Amniotic epithelial cell (primary cell): ENCODE results near the gene CACTIN.
"Not testable (repeated sequence)": the region's sequence is repeated elsewhere in the genome, so short reads cannot be mapped to it uniquely, and the experiment has no call there.

Experiments used
- DNase-seq: peaks from one replicate; pipeline ENCODE4 v3.0.0-alpha.2; 2010; ENCODE audit warnings: low read depth

The CACTIN gene

DNA sequence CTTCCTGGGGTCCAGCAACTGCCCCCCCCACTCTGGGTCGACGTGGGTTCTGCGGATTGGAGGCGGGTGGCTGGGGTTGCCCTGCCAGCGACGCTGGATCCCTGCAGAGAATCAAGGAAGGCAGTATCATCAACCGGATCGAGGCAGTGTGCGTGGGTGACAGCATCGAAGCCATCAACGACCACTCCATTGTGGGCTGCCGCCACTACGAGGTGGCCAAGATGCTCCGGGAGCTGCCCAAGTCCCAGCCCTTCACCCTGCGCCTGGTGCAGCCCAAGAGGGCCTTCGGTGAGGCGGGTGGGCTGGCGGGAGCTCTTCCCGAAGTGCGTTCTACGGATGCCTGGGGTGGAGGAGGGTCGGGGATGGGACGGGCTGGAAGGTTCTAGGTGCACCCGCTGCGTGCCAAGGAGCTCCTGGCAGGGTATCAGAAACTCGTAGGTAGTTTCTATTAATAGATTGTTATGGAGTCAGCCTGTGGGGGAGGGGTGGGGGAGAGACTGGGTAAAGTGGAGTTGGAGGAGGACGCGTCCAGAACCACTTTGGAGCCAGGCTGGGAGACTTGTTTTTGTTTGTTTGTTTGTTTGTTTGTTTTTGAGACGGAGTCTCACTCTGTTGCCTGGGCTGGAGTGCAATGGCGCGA is 39.8 kb downstream of the CACTIN start:
- DNase-seq = no peak

DNA sequence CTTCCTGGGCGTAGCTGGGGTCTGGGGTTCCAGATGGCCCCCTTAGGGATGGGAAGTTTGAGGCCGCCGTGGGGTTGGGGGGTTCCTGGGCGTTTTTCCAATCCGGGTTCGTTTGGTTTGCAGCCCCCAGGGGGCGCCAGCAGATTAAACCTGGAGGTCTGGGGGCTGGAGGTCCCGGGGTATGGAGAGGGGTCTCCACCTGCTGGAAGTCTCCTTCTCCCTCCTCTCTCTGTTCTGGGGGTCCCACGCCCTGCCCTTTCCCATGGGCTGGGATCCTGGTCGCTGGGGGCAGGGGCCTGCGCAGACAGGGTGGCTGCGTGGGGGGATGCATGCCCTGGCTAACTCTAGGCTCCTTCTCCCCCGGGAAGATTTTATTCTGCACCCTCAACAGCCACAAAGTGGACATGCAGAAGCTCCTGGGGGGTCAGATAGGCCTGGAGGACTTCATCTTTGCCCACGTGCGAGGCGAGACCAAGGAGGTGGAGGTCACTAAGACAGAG is 40.4 kb downstream of the CACTIN start:
- no peak for DNase-seq

DNA sequence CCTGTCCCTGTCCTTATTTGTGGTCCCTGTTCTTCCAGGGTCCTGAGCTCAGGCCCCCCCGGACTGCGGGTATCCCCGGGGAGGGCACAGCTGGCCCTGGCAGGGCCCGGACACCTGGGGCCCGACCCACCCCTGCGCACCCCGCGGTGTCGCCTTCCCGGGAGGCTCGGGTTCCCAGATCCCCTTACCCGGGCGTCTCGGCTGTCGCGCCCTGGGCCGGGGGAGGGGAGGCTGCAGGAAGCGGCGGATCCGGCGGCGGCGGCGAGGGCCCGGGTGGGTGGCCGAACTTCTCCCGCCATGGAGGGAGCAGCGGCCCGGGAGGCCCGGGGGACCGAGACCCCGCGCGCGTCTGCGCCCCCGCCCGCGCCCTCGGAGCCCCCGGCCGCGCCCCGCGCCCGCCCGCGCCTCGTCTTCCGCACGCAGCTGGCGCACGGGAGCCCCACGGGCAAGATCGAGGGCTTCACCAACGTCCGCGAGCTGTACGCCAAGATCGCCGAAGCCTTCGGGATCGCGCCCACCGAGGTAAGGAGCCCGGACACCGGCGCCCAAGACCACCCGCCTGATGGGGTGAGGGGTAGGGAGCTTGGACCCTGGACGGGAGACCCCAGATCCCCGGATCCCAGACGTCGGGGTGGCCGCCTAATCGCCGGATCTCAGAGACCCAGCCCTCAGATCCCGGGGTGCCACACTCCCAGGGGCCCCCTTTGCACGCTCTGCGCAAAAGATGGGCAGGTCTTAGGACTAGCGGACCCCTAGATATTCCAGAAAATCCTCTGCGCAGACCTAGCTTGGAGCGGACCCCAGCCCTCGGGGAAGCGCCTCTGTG is 41.1 kb downstream of the CACTIN start, which contains the start of gene GIPC3:
Gene GIPC3, plus strand, starts transcription at position 178 of the 826 bp plus-strand sequence. Its CDS starts 120 bp downstream, at position 298.
- DNase-seq = no peak

DNA sequence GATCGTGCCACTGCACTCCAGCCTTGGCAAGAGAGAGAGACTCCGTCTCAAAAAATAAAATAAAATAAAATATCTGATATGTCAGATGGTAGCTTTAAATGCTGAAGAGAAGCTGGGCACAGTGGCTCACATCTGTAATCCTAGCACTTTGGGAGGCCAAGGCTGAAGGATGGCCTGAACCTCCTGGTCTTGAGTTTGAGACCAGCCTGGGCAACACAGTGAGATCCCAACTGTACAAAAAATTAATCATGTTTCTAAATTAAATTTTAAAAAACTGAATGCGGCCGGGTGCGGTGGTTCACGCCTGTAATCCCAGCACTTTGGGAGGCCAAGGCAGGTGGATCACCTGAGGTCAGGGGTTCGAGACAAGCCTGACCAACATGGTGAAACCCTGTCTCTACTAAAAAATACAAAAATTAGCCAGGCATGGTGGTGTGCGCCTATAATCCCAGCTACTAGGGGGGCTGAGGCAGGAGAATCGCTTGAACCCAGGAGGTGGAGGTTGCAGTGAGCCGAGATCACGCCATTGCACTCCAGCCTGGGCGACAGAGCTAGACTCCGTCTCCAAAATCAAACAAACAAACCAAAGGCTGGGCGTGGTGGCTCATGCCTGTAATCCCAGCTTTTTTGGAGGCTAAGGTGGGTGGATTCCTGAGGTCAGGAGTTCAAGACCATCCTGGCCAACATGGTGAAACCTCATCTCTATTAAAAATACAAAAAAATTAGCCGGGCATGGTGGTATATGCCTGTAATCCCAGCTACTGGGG is 42.4 kb downstream of the CACTIN start:
- DNase-seq = not testable (repeated sequence)

DNA sequence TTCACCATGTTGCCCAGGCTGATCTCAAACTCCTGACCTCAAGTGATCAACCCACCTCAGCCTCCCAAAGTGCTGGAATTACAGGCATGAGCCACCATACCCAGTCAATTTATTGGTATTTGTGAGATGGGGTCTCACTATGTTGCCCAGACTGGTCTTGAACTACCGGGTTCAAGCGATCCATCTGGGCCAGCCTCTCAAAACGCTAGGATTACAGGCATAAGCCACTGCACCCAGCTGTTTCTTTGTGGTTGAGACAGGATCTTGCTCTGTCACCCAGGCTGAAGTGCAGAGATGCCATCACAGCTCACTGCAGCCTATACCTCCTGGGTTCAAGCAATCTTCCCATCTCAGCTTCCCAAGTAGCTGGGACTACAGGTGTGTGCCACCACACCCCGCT is 44.8 kb downstream of the CACTIN start:
- DNase-seq = not testable (repeated sequence)

DNA sequence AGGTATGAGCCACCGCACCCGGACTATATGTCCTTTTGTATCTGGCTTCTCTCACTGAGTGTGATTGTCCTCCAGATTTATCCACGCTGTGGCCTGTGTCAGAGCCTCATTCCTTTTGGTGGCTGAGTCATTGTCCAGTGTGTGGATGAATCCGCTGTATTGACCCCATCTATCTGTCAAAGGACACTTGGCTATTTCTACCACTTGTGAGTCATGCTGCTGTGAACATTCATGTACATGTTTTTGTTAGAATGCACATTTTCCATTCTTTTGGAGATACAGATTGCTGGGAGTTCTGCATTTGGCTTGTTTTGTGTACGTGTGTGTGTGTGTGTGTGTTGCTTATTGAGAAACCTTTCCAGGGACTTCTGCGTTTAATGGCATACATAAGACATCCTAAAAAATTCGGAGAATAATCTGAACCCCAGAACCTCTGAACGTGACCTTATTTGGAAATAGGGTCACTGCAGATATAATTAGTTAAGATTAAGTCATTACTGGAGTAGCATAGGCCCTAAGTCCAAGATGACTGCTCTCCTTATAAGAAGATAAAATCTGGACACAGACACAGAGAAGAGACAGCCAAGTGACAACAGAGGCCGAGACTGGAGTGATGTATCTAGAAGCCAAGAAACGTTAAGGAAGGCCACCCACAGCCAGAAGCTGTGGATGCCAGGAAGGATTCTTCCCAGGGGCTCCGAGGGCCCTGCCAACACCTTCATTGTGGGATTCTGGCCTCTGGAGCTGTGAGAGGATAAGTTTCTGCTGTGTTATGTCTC is 46.2 kb downstream of the CACTIN start:
- peak; percentile 93 for DNase-seq

DNA sequence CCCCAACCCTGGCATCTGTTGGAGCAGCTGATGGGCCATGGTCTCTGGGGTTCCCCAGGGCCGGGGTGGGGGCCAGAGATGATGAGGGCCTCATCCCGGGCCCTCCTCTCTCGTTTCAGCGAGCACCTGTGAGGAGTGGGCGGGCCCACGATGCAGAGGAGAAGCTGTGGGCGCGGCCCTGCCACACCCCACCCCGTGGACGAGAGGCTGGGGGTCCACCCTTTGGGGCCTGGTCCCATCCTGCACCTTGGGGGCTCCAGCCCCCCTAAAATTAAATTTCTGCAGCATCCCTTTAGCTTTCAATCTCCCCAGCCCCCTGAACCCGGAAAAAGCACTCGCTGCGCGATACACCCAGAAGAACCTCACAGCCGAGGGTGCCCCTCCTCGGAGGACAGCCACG is 48.2 kb downstream of the CACTIN start:
- DNase-seq = no peak

DNA sequence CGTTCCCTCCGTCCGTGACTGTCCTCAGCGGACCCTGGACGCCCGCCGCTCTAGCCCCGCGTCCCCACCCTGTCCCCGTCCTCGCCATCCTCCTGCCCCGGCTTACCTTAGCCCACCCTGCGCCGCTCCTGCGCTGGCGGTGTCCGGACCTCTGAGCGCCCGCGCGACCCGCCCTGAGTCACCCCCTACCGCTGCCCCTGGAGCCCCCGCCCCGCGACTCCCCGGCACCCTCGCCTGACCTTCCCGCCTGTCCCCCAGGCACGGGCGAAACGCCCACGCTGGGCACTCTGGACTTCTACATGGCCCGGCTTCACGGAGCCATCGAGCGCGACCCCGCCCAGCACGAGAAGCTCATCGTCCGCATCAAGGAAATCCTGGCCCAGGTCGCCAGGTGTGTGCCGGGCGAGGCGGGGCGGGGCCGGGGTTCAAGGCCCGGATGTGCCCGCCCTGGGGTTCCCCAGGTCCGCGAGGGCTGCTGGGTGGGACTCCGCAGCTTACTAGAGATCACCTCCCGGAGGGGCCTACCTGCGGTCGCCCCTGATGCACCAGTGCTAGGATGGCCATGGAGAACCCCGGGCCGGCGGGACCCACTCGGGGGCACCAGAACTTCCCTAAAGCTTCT is 48.8 kb downstream of the CACTIN start:
- DNase-seq = no peak

DNA sequence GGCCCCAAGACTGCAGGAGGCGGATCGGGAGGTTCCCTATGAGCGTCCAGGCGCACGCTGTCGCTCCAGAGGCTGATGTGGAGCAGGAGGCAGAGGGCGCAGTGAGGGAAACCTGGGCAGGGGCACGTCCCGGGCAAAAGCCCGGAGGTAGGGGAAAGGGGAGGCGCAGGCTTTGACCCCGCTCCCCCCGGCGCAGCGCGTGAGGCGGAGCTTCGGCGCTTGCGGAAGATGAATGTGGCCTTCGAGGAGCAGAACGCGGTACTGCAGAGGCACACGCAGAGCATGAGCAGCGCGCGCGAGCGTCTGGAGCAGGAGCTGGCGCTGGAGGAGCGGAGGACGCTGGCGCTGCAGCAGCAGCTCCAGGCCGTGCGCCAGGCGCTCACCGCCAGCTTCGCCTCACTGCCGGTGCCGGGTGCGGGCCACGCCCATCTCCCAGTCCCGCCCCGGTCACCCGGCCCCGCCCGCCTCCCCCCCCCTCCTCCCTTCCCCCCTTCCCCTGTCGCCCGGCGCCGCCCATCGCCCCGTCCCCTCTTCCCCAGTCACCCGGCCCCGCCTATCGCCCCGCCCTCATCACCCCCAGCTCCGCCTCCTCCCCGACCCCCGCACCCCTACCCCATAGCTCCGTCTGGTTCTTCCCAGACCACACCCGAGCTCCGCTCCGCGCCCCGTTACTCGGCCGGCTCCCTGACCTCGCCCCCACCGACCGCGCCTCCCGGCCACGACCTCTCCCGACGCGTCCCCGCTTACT is 49.7 kb downstream of the CACTIN start:
- DNase-seq = peak; percentile 72

DNA sequence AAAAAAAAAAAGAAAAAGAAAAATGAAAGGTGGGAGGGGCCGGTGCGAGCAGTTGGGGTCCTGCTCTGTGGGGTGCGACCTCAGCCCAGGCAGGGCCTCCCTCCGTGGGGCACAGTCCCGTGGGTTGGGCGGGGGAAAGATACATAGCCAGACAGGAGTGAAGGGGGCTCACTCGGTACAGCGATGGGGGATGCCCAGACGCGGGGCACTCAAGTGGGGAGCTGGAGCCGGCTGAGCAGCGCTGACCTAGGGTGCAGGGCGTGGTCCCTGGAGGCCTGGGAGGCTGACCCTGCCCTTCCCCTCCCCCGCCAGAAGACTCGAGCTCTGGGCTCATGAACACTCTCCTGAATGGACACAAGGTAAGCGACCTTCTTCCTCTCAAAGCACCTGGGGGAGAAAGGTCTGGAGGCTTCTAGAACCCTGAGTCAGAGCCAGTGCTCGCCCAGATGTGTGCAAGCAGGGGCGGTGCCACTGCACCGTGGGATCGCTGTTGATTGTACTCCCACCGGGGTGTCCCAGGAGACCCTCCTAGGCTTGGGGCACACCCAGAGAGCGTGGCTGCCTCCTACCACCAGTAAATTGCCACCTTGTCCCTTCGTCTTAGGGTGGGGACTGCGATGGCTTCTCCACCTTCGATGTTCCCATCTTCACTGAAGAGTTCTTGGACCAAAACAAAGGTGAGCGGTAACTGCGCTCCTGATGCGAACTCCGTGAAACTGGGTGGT is 50.5 kb downstream of the CACTIN start:
- DNase-seq = no peak

DNA sequence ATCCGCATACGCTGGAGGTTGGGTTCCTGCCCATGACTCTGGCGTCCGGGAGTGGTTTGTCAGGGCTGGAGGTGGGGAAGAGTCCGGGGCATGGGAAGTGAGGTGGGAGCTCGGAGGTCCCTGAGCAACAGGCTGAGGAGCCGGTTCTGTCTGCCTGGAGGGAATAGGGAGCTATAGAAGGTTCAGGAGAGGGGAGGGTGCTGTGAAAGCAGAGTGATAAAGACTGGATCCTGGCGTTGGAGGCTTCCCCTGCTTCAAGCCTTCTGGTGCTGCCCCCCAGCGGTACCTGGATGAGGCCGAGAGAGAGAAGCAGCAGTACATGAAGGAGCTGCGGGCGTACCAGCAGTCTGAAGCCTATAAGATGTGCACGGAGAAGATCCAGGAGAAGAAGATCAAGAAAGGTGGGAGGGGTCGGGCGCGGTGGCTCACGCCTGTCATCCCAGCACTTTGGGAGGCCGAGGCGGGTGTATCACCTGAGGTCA is 51.3 kb downstream of the CACTIN start:
- DNase-seq = peak; percentile 51

DNA sequence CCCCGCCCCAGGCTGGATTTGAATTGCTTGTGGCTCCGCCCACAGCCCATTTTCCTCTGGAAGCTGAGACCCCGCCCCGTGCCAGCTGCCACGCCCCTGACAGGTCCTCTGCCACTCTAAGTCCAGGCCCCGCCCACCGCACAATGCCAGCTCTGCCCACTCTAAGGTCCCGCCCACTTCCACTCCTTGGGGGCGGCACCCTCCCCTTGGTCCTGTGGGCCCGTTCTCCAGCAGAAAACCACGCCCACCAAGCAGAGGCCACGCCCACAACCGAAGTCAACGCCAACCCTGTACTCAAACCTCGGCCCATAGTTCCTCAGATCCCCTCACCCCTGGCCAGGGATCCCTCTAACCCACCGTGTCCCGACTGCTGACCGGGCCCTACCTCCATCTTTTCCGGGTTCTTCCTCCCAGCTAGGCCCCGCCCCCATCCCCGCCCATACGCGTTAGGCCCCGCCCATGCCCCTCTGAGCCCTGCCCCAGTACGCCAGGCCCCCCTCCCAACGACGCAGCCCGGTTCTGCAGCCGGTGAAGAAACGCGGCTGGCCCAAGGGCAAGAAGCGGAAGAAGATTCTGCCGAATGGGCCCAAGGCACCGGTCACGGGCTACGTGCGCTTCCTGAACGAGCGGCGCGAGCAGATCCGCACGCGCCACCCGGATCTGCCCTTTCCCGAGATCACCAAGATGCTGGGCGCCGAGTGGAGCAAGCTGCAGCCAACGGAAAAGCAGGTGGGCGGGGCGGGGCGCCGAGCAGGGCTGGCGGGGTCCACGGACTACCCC is 52.5 kb downstream of the CACTIN start:
- DNase-seq = peak; percentile 94

DNA sequence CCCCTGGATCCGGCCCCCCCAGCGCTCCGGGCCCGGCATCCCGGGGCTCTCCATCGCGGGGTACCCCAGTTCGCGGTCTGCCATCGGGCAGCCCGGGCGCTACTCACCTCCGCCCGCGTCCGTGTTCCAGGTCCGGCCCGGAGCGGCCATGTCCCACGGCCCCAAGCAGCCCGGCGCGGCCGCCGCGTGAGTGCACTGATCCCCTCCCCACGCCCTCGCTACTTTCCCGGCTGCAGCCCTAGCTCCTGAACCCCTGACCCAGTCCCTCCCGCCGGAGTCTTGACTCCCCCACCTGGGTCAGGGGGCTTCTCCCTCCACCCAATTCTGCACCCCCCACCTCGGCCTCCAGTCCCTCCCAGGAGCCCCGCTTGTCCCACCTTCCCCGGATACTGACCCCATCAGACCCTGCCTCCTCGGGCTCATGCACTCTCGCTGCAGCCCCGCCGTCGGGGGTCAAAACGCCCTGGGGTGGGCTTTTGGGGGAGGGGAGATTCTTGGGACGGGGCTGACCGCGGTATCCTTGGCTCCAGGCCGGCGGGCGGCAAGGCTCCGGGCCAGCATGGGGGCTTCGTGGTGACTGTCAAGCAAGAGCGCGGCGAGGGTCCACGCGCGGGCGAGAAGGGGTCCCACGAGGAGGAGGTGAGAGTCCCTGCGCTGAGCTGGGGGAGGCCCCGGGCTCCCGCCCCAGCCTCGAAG is 53.3 kb downstream of the CACTIN start:
- DNase-seq = no peak

DNA sequence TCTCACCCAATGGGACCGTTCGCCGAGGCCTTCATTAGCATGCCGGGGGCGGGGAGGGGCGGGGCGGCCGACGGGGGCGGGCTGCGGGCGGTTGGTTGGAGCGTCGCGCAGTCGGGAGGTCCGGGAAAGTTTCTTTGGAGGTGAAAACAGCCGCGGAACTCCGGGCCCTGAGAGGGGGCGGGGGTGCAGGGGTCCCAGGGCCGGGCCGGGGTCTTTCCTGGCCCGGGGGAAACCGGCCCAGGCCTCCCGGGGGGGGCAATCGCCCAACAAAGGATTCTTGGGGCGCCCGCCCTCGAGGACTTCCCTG is 53.8 kb downstream of the CACTIN start, which contains the start of gene HMG20B:
Gene HMG20B, plus strand, starts transcription at position 90 of the 307 bp plus-strand sequence. CDS start 366 bp downstream, outside the sequence.
- no peak for DNase-seq

DNA sequence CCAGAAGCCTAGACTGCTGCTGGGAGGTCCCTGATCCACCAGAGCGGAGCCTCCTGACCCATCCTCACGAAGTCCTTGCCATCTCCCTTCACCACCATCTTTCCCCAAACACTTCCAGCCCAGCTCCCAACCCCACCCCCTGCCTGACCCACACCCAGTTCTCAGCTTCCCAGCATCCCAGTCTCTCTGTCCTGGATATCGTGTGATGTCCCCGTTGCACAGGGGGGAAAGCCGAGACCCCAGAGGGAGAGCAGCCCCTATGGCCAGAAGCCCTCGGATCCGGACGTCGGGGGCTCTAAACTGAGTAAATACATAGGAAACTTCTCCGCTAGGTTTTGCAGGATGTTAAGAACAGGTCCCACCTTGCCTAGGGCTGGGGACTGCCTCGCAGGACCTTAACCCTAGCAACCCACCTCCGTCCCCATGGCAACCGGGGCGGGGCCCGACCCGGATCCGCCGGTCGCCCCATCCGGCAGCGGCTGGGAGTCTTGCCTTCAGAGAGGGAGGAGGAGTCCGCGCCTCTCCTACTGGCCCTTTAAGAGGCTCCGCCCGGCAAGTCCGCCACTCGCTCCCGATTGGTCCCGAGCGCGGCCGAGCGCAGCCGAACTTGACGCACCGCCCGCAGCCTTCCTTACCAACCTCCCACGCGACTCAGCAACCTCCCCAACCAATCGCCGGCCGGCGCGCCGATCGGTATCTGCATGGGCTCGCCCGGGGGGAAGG is 54.3 kb downstream of the CACTIN start:
- peak; percentile 99 for DNase-seq

DNA sequence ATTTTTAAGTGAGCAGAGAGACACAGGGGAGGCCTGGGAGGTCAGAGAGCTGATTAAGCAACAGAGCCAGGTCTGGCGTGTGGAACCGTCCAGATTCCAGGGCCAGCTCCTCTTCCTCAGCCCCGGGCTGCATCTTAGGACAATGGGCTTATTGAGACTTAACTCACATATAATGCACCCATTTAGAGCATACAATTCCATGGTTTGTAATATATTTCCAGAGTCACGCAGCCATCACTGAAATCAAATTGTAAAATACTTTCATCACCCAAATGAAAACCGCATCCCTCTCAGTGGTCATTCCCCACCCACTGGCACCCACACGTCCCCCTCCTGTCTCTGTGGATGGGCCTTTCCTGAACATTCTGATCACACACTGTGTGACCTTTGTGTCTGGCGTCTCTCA is 56.0 kb downstream of the CACTIN start:
- DNase-seq = no peak

DNA sequence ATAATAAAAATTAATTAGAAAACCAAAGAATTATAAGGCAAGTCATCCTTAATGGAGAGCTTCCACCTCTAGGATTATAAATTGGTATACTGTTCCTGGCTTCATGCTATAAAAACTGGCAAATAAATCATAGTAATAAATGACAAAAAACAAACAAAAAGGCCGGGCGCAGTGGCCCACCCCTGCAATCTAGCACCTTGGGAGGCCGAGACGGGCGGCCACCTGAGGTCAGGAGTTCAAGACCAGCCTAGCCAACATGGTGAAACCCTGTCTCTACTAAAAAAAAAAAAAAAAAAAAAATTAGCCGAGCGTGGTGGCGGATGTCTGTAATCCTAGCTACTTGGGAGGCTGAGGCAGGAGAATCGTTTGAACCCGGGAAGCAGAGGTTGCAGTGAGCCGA is 56.5 kb downstream of the CACTIN start:
- not testable (repeated sequence) for DNase-seq

DNA sequence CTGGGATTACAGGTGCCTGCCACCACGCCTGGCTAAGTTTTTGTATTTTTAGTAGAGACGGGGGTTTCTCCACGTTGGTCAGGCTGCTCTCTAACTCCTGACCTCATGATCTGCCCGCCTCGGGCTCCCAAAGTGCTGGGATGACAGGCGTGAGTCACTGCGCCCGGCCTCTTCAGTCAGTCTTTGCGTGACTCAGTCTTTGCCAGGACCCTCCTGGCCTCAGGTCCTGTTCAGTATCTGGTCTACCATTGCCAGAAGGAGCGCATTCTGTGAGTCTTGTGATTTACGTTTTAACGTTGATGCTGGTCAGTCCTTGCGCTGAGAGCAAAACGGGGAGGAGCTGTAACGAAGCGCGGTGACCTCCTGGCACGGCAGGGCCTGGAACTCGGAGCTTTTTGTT is 61.5 kb downstream of the CACTIN start:
- DNase-seq = peak; percentile 86
